Breast epithelium (tissue), 3 donors: ENCODE data around the gene COG8.

ENCODE experiments used
- CTCF ChIP-seq, 3 donors: fragments of 450-650 bp; IDR thresholded peaks; one replicate each; pipeline ENCODE4 v1.5.1; 2016 to 2017; ENCODE audit warnings: antibody characterized with exemption in 3 of 3, mild to moderate bottlenecking in 3 of 3, moderate library complexity in 3 of 3
- POLR2A ChIP-seq: fragments of 450-650 bp; IDR thresholded peaks from one replicate; pipeline ENCODE4 v1.6.1; 2016; ENCODE audit warnings: antibody characterized with exemption, mild to moderate bottlenecking, moderate library complexity
- POLR2AphosphoS5 ChIP-seq, 3 donors: sonication (generic); formaldehyde crosslinking; IDR thresholded peaks; one replicate each; pipeline ENCODE4 v1.6.1; 2017; ENCODE audit warnings: antibody characterized with exemption in 3 of 3

- TF ChIP-seq CTCF (IDR thresholded peaks at IDR 0.05) (no peak), POLR2AphosphoS5 (IDR thresholded peaks at IDR 0.05) (no peak), POLR2A (no peak)
Measured at GRCh38 chr16:69329369-69330285, 9.7 kb downstream of the COG8 start.
